Epithelial cell of proximal tubule (primary cell): ENCODE measurements around the gene SNF8. TPM values are rescaled to one million over a fixed set of nuclear protein-coding genes. Genes with fewer than 3 reads are reported as not detected.

Experiments used
- DNase-seq: peaks from one replicate; pipeline ENCODE4 v3.0.0-alpha.2; 2011; ENCODE audit warnings: low read depth
- H3K4me3 ChIP-seq: 2 replicates; pipeline ENCODE4 v1.5.1; 2011; ENCODE audit warnings: low read depth, mild to moderate bottlenecking, low read length
- CTCF ChIP-seq: conservative IDR thresholded peaks from 2 replicates; pipeline ENCODE4 v1.5.1; 2012; ENCODE audit warnings: low read depth, mild to moderate bottlenecking, low read length
- total RNA-seq: library from RNA; depleted of rRNA; stranded (reverse); fragments of >200 nt; gene quantifications from 2 replicates; pipeline ENCODE4 v1.2.3, GENCODE V29; 2015

SNF8 gene
- total RNA-seq, 1 donor from 2014 or later, result 110 TPM

- H3K4me3 ChIP-seq, result no peak overlapping the region
- TF ChIP-seq CTCF, result no peak
- no peak for DNase-seq
Observed at GRCh38 chr17:48985436-48986245, 41.0 kb upstream of the SNF8 start.

GRCh38 chr17:48981927-48982539 is 37.4 kb upstream of the SNF8 start:
- TF ChIP-seq CTCF, result no peak
- no peak overlapping the region for H3K4me3 ChIP-seq
- no peak for DNase-seq

GRCh38 chr17:48973806-48974205 is 29.2 kb upstream of the SNF8 start:
- no peak overlapping the region for H3K4me3 ChIP-seq
- no peak for DNase-seq
- TF ChIP-seq CTCF, result no peak

GRCh38 chr17:48972749-48973097 is 28.1 kb upstream of the SNF8 start:
- TF ChIP-seq CTCF, result no peak
- H3K4me3 ChIP-seq, result no peak overlapping the region
- DNase-seq, result no peak

GRCh38 chr17:48970865-48971687 is 26.4 kb upstream of the SNF8 start:
- no peak for TF ChIP-seq CTCF
- no peak for DNase-seq
- no peak overlapping the region for H3K4me3 ChIP-seq

GRCh38 chr17:48970224-48970623 is 25.6 kb upstream of the SNF8 start:
- H3K4me3 ChIP-seq, result no peak overlapping the region
- DNase-seq, result no peak
- TF ChIP-seq CTCF, result no peak
